Hematopoietic multipotent progenitor cell (in vitro differentiated cells): ENCODE measurements around the gene CCDC74B. TPM values are rescaled to one million over a fixed set of nuclear protein-coding genes. Genes with fewer than 3 reads are reported as not detected.
"Not testable (repeated sequence)": the region's sequence is repeated elsewhere in the genome, so short reads cannot be mapped to it uniquely, and the experiment has no call there.

ENCODE experiments used
- DNase-seq, 3 donors: peaks; one replicate each; pipeline ENCODE4 v3.0.0-alpha.2; 2011 to 2015; ENCODE audit warnings: low read depth in 2 of 3, low spot score in 2 of 3
- total RNA-seq: library from RNA; depleted of rRNA; stranded (reverse); fragments of >200 nt; gene quantifications from one replicate; pipeline ENCODE4 v1.2.3, GENCODE V29; 2012

CCDC74B gene
- total RNA-seq, 1 donor: not detected

DNA sequence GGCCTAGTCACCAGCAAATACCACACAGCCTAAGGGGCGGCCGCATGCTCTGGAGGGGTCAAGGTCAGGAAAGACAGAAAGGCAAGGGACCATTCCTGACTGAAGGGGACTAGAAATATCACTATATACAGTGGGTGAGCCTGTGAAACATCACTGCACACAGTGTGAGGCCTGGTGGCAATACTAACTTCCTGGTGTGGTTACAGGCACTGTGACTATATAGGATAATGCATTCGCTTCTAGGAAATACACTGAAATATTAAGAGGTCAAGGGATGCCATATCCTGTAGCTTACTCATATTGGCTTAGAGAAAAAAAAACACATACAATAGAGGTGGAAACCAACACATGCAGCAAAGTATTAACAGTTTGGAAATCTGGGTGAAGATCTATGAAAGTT, 24.3 kb upstream of the CCDC74B start:
- DNase-seq: not testable (repeated sequence)

- not testable (repeated sequence) for DNase-seq
These were observed 21.7 kb upstream of the CCDC74B start for GRCh38 chr2:130166611-130167010.

GRCh38 chr2:130165293-130166016, 20.5 kb upstream of the CCDC74B start:
- DNase-seq: no peak

DNA sequence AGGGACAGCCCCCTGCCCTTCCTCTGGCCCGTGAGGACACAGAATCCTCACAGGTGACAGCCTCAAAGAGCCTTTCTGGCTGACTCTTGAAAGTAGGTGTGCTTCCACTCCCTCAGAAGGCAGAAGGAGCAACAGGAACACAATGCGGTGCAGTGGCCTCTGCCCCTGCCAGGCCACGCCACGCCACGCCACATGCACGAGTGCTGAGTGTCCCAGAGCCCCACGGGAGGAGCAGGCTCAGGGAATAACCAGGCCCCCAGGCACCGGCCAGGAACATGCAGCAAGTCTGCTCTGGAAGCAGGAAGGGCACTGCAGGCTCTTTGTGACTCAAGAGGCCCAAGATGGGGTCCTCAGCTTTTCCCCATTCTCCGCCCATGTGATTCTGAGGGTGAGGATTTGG, 18.1 kb upstream of the CCDC74B start:
- no peak for DNase-seq

- DNase-seq: not testable (repeated sequence)
These were observed 17.6 kb upstream of the CCDC74B start for GRCh38 chr2:130162486-130162885.

- not testable (repeated sequence) for DNase-seq
These were observed 16.2 kb upstream of the CCDC74B start for GRCh38 chr2:130160838-130161705.

- DNase-seq: no peak
These were observed 15.2 kb upstream of the CCDC74B start for GRCh38 chr2:130160131-130160530.

GRCh38 chr2:130159376-130159775, 14.5 kb upstream of the CCDC74B start:
- not testable (repeated sequence) for DNase-seq

GRCh38 chr2:130158631-130159030, 13.7 kb upstream of the CCDC74B start:
- no peak for DNase-seq

GRCh38 chr2:130157825-130158514, 13.1 kb upstream of the CCDC74B start:
- peak in 2 of 3 donors; percentile 19 to 35 for DNase-seq

- not testable (repeated sequence) for DNase-seq
These were observed 12.4 kb upstream of the CCDC74B start for GRCh38 chr2:130157354-130157753.

DNA sequence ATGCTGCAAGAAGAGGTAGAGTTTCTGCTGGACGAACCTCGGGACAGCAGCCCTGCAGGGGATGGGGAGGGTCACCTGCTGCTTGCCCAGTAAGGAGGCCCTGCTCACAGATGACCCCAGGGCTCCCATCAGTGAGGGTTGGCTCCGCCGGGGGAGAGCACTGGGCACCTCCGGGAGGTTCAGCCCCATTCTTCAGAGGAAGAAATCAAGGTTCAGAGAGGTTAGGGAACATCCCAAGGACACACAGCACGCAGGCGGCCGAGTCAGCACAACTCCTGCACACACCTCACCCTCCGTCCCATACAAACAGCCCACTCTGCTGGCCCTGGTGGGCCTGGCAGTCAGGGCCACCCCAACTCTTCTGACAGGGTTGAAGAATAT, 11.7 kb upstream of the CCDC74B start:
- no peak for DNase-seq

GRCh38 chr2:130155956-130156623, 11.2 kb upstream of the CCDC74B start:
- DNase-seq: peak in 2 of 3 donors; percentile 34 to 57

- no peak for DNase-seq
These were observed 10.2 kb upstream of the CCDC74B start for GRCh38 chr2:130154773-130155765.

- DNase-seq: not testable (repeated sequence)
These were observed 9.5 kb upstream of the CCDC74B start for GRCh38 chr2:130154423-130154770.

DNA sequence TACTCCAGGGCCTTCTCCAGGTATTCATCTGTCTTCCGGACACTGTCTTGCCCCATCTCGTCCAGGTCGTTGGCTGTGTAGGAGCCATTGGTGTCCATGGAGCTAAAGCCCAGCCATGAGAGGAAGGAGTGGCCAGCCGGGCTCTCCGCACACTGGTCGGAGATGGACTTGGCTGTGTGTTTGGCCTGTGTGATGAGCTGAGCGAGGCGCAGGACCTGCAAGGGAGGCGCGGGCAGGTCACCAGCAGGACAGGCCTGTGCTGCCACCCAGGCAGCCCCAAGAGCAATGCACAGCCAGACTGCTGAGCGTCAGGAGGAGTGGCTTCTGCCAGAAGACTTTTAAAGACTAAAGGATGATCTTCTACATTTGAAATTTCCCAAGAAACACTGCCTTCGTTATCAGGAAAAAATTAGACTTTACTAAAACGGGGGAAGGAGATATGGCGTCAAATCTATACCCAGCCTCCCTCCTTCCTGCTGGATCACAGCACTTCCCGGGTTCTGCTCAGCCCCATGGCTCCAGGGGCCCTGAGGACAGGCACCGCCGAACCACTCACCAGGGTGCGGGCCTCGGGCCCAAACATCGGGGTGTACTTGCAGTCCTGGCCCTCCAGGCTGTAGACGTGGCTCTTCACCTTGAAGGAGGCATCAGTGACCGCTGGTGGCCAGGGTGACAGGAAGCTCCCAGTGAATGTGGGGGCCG, 9.0 kb upstream of the CCDC74B start:
- not testable (repeated sequence) for DNase-seq

DNA sequence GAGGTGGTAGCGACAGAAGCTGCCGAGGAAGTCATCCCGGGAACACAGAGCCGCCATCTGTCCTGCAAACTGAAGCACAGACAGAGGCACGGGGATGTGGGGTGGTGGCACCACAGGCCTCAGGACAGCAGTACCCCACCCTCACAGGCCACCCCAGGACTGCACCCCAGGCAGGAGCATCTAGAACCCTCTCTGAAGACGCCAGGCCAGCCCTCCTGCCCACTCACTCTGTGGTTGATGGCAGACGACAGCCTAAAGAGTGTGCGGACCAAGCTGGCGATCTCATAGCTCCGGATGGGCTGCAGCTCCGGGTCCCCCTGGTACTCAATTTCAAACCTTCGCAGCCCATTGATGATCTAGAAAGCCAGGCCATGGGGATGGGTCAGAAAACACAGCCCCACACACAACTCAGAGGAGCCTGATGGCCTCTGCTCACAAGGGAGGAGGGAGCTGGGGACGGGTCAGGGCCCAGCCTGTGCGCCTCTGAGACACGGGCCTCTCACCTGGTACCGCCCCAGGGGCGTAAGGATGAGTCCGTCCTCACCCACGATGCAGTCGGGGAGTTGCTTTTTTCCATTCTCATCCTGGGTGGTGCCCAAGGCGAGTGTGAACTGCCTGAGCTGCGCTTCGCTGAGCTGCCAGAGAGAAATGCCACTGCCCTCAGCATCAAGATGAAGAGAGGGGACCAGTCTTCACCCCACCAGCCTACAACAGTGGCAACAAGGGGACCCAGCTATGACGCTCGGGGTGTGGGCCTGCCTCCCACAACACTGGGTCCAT, 8.1 kb upstream of the CCDC74B start:
- DNase-seq: no peak

- DNase-seq: not testable (repeated sequence)
These were observed 7.4 kb upstream of the CCDC74B start for GRCh38 chr2:130152136-130152815.
